K562 (cell line): ENCODE results near the gene ARFGEF2. TPM values are rescaled to one million over a fixed set of nuclear protein-coding genes. Genes with fewer than 3 reads are reported as not detected.

Experiments
- BCOR ChIP-seq: fragments of 450-650 bp; IDR thresholded peaks from 2 replicates; pipeline ENCODE4 v1.6.1; 2016
- BMI1 ChIP-seq: fragments of 150-350 bp; IDR thresholded peaks from 2 replicates; pipeline ENCODE4 v1.6.1; 2014; ENCODE audit warnings: low read length
- C11orf30 ChIP-seq: fragments of 450-650 bp; IDR thresholded peaks from 2 replicates; pipeline ENCODE4 v1.6.1; 2016; ENCODE audit warnings: low read depth, mild to moderate bottlenecking
- DNMT1 ChIP-seq: fragments of 450-650 bp; IDR thresholded peaks from 2 replicates; pipeline ENCODE4 v1.6.1; 2016; ENCODE audit warnings: antibody characterized with exemption, mild to moderate bottlenecking
- ETV6 ChIP-seq, 3 experiments: fragments of 150-350 bp in 1 of 3; sonication (generic) in 1 of 3; formaldehyde crosslinking in 1 of 3; IDR thresholded peaks; 2 replicates each; pipeline versions ENCODE4 v1.6.1 to v1.8.0; 2014 to 2022; ENCODE audit warnings: borderline replicate concordance in 2 of 3, low read depth in 2 of 3, antibody characterized with exemption in 1 of 3, low read length in 1 of 3, mild to moderate bottlenecking in 1 of 3, missing genetic modification reagents in 1 of 3
- HDAC6 ChIP-seq: IDR thresholded peaks from 2 replicates; pipeline ENCODE4 v1.6.1; 2012; ENCODE audit warnings: low read depth, mild to moderate bottlenecking, control low read depth, inconsistent platforms, low read length, moderate library complexity
- HDAC8 ChIP-seq: fragments of 450-650 bp; IDR thresholded peaks from 2 replicates; pipeline ENCODE4 v1.6.1; 2016; ENCODE audit warnings: mild to moderate bottlenecking, missing genetic modification characterization, moderate library complexity, missing compliant biosample characterization
- HIVEP1 ChIP-seq: fragments of 250-450 bp; sonication (Bioruptor Pico); IDR thresholded peaks from 2 replicates; pipeline ENCODE4 v1.4.0; 2020; ENCODE audit warnings: mild to moderate bottlenecking
- KAT2B ChIP-seq: IDR thresholded peaks from one replicate; pipeline ENCODE4 v1.6.1; 2012; ENCODE audit warnings: low read depth, mild to moderate bottlenecking, control low read depth, inconsistent platforms, low read length, moderate library complexity
- KLF16 ChIP-seq: IDR thresholded peaks from 2 replicates; pipeline ENCODE4 v1.6.1; 2016; ENCODE audit warnings: antibody characterized with exemption
- MAFK ChIP-seq: IDR thresholded peaks from 2 replicates; pipeline ENCODE4 v1.6.1; 2011; ENCODE audit warnings: low read length, improper control_type of control experiment
- MEF2A ChIP-seq: IDR thresholded peaks from 2 replicates; pipeline ENCODE4 v1.6.1; 2011; ENCODE audit warnings: low read depth, mild to moderate bottlenecking, low read length, moderate library complexity; ENCODE audit not compliant: control insufficient read depth
- MTA1 ChIP-seq: fragments of 450-650 bp; IDR thresholded peaks from 2 replicates; pipeline ENCODE4 v1.6.1; 2017; ENCODE audit warnings: borderline replicate concordance
- NONO ChIP-seq, 2 experiments: fragments of 200-400 bp in 1 of 2; fragments of 450-650 bp in 1 of 2; formaldehyde crosslinking in 1 of 2; IDR thresholded peaks; 2 replicates each; pipeline ENCODE4 v1.6.1; 2017; ENCODE audit warnings: low read depth in 2 of 2, mild to moderate bottlenecking in 2 of 2, moderate library complexity in 2 of 2, low read length in 1 of 2
- NUFIP1 ChIP-seq: fragments of 450-650 bp; IDR thresholded peaks from 2 replicates; pipeline ENCODE4 v1.6.1; 2018; ENCODE audit not compliant: partially characterized antibody
- PHB2 ChIP-seq: fragments of 450-650 bp; IDR thresholded peaks from 2 replicates; pipeline ENCODE4 v1.6.1; 2017; ENCODE audit warnings: low read depth
- PML ChIP-seq: IDR thresholded peaks from 2 replicates; pipeline ENCODE4 v1.6.1; 2012; ENCODE audit warnings: low read length, inconsistent platforms
- PYGO2 ChIP-seq: fragments of 450-650 bp; IDR thresholded peaks from 2 replicates; pipeline ENCODE4 v1.6.1; 2016; ENCODE audit warnings: mild to moderate bottlenecking, missing genetic modification characterization, moderate library complexity, missing compliant biosample characterization
- RBM17 ChIP-seq: fragments of 200-400 bp; formaldehyde crosslinking; IDR thresholded peaks from 2 replicates; pipeline ENCODE4 v1.6.1; 2017; ENCODE audit warnings: low read depth, mild to moderate bottlenecking, low read length, borderline replicate concordance
- TCF7L2 ChIP-seq: fragments of 150-350 bp; IDR thresholded peaks from 2 replicates; pipeline ENCODE4 v1.6.1; 2016; ENCODE audit warnings: low read depth, mild to moderate bottlenecking, low read length, moderate library complexity
- TGIF2 ChIP-seq: sonication (generic); formaldehyde crosslinking; IDR thresholded peaks from 2 replicates; pipeline ENCODE4 v1.8.1; 2022; ENCODE audit warnings: mild to moderate bottlenecking, missing genetic modification reagents, moderate library complexity
- ZBTB17 ChIP-seq: fragments of 450-650 bp; formaldehyde crosslinking; IDR thresholded peaks from 2 replicates; pipeline ENCODE4 v1.4.0; 2020; ENCODE audit warnings: mild to moderate bottlenecking
- ZNF12 ChIP-seq: sonication (generic); formaldehyde crosslinking; IDR thresholded peaks from 2 replicates; pipeline ENCODE4 v1.4.0; 2020; ENCODE audit warnings: mild to moderate bottlenecking, missing genetic modification reagents
- ZNF354B ChIP-seq: fragments of 250-450 bp; sonication (Bioruptor Pico); IDR thresholded peaks from 2 replicates; pipeline ENCODE4 v1.4.0; 2020
- ZNF695 ChIP-seq: fragments of 450-650 bp; formaldehyde crosslinking; IDR thresholded peaks from 2 replicates; pipeline ENCODE4 v1.4.0; 2020; ENCODE audit warnings: mild to moderate bottlenecking, moderate library complexity
- ZNF77 ChIP-seq: fragments of 250-450 bp; sonication (Bioruptor Pico); IDR thresholded peaks from 2 replicates; pipeline ENCODE4 v1.5.0; 2020
- ZSCAN29 ChIP-seq: fragments of 450-650 bp; IDR thresholded peaks from 2 replicates; pipeline ENCODE4 v1.6.1; 2017
- ZZZ3 ChIP-seq: fragments of 450-650 bp; IDR thresholded peaks from 2 replicates; pipeline ENCODE4 v1.6.1; 2016; ENCODE audit warnings: antibody characterized with exemption, mild to moderate bottlenecking, moderate library complexity
- polyA plus RNA-seq, 8 experiments: library from polyadenylated mRNA; depleted of rRNA in 4 of 8; stranded (reverse) in 5 of 8; unstranded in 3 of 8; fragments of >200 nt; fragmentation: Nextera tagmentation in 2 of 8; fragmentation: Illumina TruSeq in 1 of 8; extraction: Ambion mirVana in 2 of 8; extraction: Trizol in 1 of 8; gene quantifications; 2 replicates each; pipeline versions ENCODE4 v1.2.1 to v1.2.3, GENCODE V29; 2011 to 2014; ENCODE audit warnings: inconsistent platforms in 1 of 8, missing spikeins in 1 of 8
- total RNA-seq, 7 experiments: library from RNA; depleted of rRNA in 6 of 7; stranded (reverse); fragments of >200 nt in 6 of 7; fragmentation: Illumina TruSeq in 2 of 7; extraction: Trizol in 2 of 7; gene quantifications; 2 replicates each; pipeline versions ENCODE4 v1.2.1 to v1.2.3, GENCODE V29; 2011 to 2021; ENCODE audit warnings: low replicate concordance in 1 of 7
- TF ChIP-seq, protein P1 (sequence below): fragments of 450-650 bp; formaldehyde crosslinking; conservative IDR thresholded peaks from 2 replicates; pipeline ENCODE4 v1.4.0; 2022; ENCODE audit warnings: mild to moderate bottlenecking, missing genetic modification characterization
- TF ChIP-seq, protein P2 (sequence below), 2 experiments: fragments of 450-650 bp; conservative IDR thresholded peaks; 2 replicates each; pipeline ENCODE4 v1.6.1; 2017; ENCODE audit warnings: mild to moderate bottlenecking in 2 of 2, moderate library complexity in 2 of 2

ARFGEF2 gene
- total and polyA plus RNA-seq, 9 of the 15 experiments (the other 6 are each of a cell fraction or from before 2014, with no cell fraction given), result 4.2 to 18.8 (median 13.7) TPM

GRCh38 chr20:48921168-48921882 is at the start of gene ARFGEF2 (continued):
- TF ChIP-seq MEF2A (no peak), ETV6 (IDR thresholded peaks at IDR 0.05; ENCODE audit: borderline replicate concordance in 1 of 2, low read depth in 2 of 2, low read length in 1 of 2) (no peak; a peak in 1 of 4 replicates), ETV6 (CRISPR knock-in tag; IDR thresholded peaks at IDR 0.05; ENCODE audit: borderline replicate concordance) (no peak), KLF16 (no peak), HDAC6 (no peak), BCOR (peak; percentile 89), NONO (IDR thresholded peaks at IDR 0.05; ENCODE audit: low read depth in 2 of 2, low read length in 1 of 2) (peak; percentile 65 to 86; a peak in 3 of 4 replicates), KAT2B (no peak), RBM17 (no peak), ZNF354B (CRISPR knock-in tag) (no peak), ZSCAN29 (no peak; the same call in 1 of the 2 replicates), DNMT1 (peak; percentile 58; the same call in 1 of the 2 replicates), PML (peak; percentile 68), ZBTB17 (CRISPR knock-in tag) (no peak), ZZZ3 (no peak), HIVEP1 (CRISPR knock-in tag) (no peak), PYGO2 (peak; percentile 32; the same call in 1 of the 2 replicates), MAFK (no peak), ZNF77 (CRISPR knock-in tag) (no peak), TGIF2 (CRISPR knock-in tag) (no peak), PHB2 (peak; percentile 88; the same call in 1 of the 2 replicates), BMI1 (no peak), MTA1 (peak; percentile 77; the same call in 1 of the 2 replicates), ZNF695 (CRISPR knock-in tag) (no peak), NUFIP1 (no peak), HDAC8 (no peak), TCF7L2 (no peak), ZNF12 (CRISPR knock-in tag) (no peak), C11orf30 (peak; percentile 90)
- TF ChIP-seq, protein P1, sequence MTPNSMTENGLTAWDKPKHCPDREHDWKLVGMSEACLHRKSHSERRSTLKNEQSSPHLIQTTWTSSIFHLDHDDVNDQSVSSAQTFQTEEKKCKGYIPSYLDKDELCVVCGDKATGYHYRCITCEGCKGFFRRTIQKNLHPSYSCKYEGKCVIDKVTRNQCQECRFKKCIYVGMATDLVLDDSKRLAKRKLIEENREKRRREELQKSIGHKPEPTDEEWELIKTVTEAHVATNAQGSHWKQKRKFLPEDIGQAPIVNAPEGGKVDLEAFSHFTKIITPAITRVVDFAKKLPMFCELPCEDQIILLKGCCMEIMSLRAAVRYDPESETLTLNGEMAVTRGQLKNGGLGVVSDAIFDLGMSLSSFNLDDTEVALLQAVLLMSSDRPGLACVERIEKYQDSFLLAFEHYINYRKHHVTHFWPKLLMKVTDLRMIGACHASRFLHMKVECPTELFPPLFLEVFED (CRISPR knock-in tag), result peak; percentile 99
- TF ChIP-seq, protein P2, sequence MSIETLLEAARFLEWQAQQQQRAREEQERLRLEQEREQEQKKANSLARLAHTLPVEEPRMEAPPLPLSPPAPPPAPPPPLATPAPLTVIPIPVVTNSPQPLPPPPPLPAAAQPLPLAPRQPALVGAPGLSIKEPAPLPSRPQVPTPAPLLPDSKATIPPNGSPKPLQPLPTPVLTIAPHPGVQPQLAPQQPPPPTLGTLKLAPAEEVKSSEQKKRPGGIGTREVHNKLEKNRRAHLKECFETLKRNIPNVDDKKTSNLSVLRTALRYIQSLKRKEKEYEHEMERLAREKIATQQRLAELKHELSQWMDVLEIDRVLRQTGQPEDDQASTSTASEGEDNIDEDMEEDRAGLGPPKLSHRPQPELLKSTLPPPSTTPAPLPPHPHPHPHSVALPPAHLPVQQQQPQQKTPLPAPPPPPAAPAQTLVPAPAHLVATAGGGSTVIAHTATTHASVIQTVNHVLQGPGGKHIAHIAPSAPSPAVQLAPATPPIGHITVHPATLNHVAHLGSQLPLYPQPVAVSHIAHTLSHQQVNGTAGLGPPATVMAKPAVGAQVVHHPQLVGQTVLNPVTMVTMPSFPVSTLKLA (conservative IDR thresholded peaks at IDR 0.05), result peak; percentile 88 to 91
